Activated effector memory CD4-positive, alpha-beta T cell treated with Interleukin-2 at 50 U/mL for 16 hours (primary cell): ENCODE results near the gene RET.
A peak's percentile ranks its signal among the peaks of the same experiment; 100 is the strongest.
"Not testable (repeated sequence)": the region's sequence is repeated elsewhere in the genome, so short reads cannot be mapped to it uniquely, and the experiment has no call there.

ENCODE experiments used
- DNase-seq: peaks from one replicate; pipeline ENCODE4 v3.0.0-alpha.2; 2020

Gene RET

DNA sequence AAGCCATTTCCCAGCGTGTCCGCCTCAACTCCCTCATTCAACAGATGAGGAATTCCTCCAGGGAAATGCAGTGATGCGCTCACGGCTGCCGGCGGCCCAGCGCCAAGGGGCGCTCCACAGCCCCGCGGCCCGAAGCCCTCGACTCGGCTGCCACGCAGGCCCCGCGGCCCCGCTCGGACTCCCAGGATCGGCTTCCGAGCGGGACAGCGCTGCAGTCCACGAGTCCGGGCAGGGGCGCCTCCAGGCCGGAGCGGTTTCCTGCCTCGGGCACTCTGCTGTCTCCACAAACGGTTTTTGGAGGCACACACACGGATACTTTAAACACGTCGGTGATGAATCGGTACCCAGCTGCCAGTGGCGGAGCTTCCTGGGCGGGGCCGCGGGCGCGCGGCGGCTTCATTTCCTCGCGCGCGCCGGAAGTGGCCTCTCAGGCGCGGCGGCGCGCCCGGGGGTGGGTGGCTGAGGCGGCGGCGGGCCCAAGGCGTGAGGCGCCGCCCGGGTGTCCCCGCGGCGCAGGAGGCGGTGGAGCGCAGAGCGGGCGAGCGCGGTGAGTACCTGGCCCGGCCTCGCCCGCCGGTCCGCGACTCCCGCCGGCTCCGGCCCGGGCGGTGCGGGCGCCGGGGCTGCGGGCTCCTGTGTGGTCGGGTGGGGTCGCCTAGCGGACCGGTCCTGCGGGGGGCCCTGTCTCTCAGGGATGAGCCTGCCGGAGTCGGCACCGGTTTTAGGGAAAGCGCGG lies 61.3 kb downstream of the RET start, which contains the start of gene CSGALNACT2:
Gene CSGALNACT2, plus strand, starts transcription at position 425 of the 736 bp plus-strand sequence. CDS start 16,705 bp downstream, outside the sequence.
- DNase-seq, result peak; percentile 88

DNA sequence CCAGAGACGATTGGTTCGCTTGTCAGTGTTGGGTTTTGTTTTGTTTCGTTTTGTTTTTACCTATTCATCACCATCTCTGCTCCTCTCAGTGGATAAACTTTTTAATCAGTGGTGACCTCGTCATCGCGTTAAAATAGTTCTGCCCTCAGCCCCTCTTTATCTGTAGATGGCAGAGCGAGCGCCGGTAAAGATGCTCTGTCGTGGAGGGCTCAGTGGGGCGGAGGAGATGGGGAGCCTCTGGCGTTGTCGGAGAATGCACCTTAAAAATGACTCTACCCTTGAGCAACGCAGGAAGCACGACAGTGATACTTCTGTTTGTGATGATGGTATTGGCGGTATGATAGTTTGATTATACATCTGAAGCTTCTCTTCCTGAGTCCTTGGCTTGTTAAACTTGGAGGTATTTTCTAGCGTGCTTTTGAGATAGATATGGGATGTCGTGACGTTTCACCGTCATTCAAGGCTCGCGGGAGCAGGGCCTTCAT lies 61.9 kb downstream of the RET start:
- peak; percentile 49 for DNase-seq

DNA sequence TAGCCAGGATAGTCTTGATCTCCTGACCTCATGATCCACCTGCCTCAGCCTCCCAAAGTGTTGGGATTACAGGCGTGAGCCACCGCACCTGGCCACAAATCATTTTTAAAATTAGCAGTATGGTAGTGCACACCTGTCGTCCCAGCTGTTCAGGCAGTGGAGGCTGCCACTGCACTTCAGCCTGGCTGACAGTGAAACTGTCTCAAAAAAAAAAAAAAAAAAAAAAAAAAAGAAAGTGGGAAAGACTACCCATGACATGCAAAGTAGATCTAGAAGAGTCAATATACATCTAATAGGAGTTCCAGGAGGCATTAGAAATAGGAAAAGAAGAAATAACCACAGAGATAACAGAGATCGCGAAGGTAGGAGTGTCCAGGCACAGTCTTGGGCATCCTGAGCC lies 64.6 kb downstream of the RET start:
- DNase-seq, result no peak

DNA sequence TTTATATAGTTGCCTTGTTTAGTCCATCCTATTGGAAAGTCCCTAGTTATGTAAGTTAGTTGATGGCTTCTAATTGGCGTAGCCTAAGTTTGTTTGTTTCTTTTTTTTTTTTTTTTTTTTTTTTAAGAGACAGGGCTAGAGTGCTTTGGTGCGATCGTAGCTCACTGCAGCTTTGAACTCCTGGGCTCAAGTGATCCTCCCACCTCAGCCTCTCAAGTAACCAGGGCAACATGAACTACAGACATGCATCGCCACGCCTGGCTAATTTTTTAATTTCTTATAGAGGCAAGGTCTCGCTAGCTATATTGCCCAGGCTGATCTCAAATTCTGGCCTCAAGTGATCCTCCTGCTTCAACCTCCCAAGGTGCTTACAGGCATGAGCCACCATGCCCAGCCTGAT lies 68.4 kb downstream of the RET start:
- DNase-seq, result no peak

DNA sequence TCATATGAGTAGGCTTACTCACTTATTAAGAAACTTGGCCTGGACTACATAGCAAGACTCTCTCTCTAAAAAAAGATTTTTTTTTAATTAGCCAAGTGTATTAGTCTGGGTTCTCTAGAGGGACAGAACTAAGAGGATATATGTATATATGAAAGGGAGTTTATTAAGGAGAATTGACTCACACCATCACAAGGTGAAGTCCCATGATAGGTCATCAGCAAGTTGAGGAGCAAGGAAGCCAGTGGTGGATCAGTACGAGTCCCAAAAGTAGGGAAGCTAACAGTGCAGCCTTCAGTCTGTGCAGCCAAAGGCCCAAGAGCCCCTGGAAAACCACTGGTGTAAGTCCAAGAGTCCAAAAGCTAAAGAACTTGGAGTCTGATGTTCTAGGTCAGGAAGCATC lies 69.1 kb downstream of the RET start:
- DNase-seq, result not testable (repeated sequence)

DNA sequence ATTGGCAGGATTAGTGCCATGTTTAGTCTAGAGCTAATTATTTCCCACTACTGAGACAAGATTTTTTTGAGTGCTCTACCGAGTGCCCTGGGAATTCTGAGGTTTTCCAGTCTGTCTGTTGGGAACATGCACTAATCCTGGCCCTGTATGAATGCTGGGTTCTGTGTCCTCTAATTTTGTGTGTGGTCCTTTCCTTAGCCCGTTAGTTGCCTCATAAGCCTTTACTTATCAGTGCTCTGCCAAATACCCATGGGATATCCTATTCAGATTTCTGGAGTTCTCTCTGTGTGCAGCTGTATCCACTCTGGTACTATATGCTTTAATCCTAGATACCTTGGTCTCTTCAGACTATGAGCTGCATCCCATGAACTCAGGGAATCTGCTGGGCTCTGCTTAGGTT lies 74.5 kb downstream of the RET start:
- DNase-seq, result no peak

DNA sequence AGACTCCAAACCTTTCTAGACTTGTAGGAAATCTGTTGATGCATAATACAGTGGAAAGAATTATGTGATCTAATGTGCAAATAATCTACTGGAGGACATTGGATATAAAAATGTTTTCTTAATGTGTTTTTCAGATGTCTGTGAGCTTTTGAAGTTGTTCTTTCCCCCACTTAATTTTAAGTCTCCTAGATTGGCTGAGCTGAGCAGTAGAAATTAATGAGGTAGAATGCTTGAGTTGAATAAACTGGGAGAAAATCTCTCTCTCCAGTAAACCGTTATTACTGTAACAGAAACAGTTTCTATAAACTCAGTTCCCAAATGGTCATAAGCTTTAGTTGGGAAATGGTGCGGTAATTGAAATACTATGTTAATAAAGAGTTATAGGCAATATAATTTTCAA lies 77.0 kb downstream of the RET start:
- no peak for DNase-seq

DNA sequence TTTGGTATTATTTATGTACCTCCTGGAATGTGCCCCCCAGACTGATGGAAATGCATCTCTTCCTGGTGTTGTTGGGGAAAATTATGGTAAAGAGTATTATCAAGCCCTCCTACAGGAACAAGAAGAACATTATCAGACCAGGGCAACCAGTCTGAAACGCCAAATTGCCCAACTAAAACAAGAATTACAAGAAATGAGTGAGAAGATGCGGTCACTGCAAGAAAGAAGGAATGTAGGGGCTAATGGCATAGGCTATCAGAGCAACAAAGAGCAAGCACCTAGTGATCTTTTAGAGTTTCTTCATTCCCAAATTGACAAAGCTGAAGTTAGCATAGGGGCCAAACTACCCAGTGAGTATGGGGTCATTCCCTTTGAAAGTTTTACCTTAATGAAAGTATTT lies 78.4 kb downstream of the RET start:
- DNase-seq, result no peak

DNA sequence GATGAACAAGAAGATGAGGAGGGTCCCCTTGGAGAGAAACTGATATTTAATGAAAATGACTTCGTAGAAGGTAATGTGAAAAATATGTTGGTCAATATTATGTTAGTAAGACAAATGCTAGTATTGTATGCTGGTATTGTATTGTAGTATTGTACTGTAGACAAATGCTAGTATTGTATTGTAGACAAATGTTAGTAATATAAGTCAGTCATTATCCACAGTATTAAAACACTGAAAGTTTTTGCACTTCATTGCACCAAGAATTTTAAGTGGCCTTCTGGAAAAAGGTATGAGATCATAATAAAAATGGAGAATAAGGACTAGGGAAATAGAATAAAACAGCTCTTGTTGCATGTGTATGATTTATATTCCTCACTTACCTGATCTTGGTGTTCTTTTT lies 78.9 kb downstream of the RET start:
- DNase-seq, result no peak

DNA sequence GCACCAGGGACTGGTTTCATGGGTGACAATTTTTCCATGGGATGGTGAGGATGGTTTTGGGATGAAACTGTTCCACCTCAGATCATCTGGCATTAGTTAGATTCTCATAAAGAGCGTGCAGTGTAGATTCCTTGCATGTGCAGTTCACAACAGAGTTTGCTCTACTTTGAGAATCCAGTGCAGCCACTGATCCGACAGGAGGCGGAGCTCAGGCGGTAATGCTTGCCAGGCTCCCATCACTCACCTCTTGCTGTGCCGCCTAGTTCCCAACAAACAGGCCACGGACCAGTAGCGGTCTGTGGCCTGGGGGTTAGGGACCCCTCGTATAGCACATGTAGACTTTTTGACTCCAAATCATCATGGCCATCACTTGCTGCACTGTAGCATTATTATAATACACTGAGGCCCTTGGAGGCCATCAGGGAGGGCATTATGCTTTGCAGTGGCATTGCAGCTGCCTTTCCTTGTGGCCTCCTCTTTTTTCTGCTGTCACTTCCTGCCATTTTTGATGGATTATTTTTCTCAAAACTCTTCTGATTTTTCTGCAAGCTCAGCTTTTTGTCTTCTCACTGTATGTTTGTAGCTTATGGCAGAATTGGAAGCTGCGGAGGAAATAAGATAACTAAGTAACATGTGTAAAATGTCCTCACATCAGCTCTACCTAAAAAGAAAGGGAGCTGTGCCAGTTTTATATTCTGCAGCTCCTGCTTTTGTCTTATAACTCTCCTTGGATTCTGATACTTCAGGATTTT lies 79.9 kb downstream of the RET start:
- DNase-seq, result no peak

DNA sequence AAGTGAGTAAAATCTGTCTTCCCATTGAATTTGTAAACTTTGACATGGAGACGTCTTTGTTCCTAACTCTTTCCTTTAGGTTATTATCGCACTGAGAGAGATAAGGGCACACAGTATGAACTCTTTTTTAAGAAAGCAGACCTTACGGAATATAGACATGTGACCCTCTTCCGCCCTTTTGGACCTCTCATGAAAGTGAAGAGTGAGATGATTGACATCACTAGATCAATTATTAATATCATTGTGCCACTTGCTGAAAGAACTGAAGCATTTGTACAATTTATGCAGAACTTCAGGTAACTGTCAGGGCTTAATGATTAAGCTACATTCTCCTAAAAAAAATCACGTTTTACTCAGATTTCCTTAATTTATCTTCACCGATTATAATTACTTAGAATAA lies 81.8 kb downstream of the RET start:
- DNase-seq, result no peak

DNA sequence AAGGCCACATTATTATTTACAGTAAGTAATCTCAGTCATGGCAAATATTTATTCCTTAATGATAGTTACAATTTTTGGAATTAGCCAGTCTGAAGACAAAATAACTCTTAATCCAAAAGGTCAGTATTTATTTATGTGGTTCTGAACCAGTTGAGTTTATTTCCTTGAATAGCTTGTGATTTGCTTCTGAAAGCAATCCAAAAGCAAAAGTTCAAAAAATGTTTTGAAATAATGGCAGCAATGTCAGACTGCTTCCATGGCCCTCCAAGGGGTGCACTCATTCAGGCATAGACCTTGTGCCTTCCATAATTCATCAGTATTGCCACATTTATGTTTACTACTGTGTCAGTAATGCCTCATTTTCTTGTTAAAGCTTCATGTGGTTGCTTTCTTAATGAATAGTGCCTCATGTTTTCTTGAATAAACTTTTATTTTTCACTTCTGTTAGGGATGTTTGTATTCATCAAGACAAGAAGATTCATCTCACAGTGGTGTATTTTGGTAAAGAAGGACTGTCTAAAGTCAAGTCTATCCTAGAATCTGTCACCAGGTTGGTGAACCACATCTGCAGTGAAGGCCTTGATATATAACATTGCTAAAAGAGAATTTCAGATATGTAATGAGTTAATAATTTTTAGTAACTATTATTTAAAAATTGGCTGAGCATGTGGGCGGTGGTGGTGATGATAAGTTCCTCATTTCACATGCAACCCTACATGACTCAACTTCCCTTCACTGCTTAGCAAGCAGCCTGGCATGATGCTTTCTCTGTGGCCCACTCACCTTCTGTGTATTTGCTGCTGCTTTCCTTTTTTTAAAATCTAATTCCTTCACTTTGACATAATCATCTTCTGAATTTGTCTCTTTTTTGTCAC lies 83.4 kb downstream of the RET start:
- DNase-seq, result no peak

DNA sequence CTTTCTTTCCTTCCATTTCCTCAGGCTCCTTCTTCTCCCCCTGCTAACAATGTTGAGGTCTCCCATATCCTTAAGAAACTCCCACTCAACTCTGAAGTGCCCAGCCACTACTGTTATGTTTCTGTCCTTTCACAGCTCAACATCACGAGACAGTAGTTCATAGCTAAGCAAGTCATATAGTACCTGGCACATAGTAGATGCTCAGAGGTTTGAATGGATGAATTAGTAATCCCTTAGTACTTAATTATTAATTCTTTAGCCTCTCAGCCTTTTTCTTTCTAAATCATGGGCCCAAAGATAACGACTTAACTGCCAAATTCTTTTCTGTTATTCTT lies 84.0 kb downstream of the RET start:
- no peak for DNase-seq

DNA sequence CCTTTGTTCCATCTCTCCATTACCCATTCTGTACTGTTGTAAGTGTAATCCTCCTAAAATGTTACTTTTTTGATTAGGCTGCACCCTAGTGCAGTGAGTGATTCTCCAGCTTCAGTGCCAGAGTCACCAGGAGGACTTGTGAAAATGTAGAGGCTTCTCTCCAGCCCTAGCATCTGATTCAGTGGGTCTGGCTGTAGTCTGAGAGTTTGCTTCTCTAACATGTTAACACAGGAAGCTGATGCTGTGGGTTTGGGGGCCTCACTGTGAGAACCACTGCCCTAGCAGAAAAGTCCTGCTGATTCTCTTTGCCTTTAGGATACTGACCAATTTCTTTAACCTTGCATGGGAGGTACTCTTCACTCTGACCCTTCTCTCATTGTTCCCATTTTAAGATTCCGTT lies 85.7 kb downstream of the RET start:
- no peak for DNase-seq

DNA sequence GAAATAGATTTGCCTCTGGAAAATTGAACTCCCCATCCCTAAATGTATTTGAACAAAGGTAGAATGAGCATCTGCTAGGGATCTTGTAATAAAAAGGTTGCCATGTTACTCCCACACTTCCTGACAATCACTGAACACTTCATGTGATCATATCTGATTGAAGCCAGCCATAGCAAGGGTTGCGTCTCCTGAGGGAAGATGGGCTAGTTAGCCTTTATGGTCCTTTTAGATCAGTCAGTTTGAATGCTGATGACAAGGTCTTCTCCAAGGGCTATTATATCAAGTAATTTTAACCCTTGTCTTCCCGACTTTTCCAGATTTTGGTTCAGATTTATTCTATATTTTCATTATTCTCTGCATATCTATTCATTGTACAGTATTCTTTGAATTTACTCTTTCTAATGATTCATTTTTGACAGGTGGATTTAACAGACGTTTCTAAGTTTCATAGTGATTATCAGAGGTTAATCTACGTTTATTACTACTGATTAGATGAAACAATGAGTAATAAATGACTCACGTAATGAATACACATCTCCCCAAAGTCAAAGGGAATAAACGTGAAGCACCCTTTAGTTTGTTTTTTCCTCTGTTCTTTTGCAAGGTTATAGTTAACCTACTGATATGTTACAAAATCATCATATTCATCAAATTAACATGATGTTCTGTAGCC lies 89.5 kb downstream of the RET start:
- no peak for DNase-seq

DNA sequence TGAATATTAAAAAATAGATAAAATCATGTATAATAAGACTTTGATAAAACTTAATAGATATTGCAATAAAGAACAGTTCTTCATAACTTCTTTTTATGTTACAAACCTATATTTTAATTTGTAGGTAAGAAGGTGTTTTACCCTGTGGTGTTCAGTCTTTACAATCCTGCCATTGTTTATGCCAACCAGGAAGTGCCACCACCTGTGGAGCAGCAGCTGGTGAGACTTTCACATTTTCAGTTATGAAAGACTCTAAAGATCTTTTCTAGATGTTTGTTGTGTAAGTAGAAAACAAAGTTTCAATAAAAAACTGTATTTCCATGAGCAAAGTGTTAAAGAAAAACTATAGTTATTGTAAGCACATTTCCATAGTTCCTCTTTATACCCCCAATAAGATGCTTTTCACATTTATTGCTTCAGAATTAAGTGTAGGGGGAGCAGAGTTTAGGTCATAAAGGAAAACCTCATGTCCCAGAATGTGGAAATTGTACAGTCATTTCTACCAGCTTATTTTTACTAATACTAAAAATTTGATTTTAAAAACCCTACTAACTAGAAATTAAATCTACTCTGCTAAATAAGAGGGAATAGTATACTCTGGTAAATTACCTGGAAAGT lies 90.1 kb downstream of the RET start:
- DNase-seq, result no peak

DNA sequence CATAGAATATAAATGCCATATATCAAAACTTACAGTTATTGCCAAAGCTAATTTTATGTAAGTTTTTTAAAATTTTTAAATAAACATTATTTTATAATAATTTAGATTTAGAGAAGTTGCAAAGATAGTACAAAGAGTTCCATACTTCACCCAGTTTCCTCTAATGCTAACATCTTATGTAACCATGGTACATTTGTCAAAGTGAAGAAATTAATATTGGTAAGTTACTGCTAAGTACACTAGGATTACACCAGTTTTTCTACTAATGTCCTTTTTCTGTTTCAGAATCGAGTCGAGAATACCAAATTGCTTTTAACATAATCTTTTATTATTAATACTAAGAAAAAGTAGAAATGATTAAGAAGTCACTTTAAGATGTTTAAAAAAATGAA lies 90.6 kb downstream of the RET start:
- no peak for DNase-seq

DNA sequence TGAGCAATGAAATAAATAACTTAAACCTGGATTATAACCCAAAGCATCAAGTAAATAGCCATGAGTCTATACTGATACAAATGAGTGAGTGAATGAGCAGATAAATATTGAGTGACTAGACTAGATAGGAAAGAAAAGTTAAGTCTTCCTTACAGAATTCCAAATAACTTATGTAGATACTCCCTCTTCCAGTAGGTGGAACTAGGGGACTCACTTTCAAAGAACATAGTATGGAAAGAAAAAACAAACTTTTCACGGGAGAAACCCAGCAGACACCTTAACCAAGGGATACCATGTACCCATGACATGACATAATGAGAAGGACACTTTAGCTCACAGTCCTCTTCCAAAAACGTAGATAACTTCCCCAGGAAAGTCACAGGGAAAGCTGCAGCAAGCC lies 93.6 kb downstream of the RET start:
- DNase-seq, result no peak

DNA sequence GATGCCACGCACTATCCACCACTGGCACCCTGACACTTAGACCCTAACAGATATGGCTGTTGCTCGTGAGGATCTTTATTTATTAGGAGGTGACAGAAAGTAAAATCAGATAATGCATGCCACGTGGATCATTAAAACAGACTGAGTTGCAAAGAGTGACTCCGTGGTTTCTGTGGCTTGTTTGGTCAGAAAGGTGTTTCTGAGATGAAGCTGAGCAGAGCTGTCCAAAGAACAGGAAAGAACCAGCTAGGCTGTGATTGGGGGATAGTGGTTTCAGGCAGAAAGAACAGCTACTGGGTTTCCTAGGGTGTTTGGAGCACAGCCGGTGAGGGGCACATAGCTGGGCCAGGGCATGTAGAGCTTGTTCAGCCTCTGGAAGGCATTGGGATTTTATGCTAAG lies 95.8 kb downstream of the RET start:
- DNase-seq, result no peak

DNA sequence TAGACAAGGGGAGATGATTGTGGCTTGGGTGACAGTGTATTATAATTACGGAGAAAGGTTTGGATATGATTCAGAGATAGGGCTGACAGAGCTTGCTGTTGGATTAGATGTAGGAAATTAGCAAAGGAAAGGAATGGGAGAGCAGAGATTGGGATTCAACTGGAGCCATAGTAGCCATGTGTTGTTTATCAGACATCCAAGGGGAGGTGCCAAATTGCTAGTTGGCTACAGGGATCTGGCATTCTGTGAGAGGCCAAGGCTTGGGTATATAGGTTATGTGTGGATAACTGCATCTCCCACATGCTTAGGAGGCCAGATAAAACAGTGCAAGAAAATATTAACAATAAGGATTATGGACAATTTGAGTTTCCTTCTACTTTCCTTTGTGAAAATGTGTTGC lies 96.3 kb downstream of the RET start:
- no peak for DNase-seq

DNA sequence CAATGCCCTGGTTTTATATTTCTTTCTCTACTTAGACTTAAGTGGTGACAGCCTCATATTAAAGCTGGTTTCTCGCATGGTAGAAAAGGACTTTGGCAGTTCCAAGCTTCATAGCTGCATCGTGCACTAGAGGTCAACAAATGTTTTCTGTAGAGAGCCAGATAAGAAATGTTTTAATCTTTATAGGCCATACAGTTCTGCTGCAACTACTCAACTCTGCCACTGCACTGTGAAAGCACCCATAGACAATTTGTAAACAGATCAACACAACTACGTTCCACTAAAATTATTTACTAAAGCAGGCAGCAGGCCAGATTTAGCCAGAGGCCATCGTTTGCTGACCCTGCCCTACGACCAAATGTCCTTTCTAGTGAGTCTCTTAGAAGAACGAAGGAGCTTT lies 98.1 kb downstream of the RET start:
- no peak for DNase-seq

DNA sequence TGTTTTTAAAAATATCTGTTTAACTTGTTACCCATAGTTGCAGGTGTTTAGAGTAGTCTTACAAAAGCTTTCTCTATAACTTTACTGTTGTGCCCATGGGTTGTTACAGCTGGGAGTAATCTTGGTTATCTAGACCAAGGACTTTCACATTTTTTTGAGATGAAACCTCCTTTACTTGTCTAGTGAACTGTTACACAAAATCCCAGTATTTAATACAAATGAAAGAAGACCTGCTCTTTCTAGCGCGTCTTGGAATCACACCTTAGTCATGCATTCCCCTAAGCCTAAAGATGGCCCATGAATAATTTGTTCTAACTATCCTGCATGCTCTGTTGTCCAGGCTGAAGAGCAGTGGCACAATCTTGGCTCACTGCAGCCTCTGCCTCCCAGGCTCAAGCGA lies 99.4 kb downstream of the RET start:
- no peak for DNase-seq

DNA sequence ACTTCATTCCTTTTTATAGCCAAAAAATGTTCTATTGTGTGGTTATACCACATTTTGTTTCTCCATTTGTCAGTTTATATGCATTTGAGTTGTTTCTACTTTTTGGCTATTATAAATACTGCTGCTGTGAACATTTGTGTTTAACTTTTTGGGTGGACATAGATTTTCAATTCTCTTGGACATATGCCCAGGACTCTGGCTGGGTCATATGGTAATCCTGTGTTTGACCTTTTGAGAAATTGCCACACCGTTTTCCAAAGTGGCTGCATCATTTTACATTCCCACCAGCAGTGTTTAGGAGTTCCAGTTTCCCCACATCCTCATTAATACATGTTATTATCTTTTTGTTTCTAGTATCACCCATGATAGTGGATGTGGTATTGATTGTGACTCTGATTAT lies 100.7 kb downstream of the RET start:
- no peak for DNase-seq
